Hippocampal formation (tissue), 2 donors: ENCODE results near the gene SLFN14.
"Not testable (repeated sequence)": the region's sequence is repeated elsewhere in the genome, so short reads cannot be mapped to it uniquely, and the experiment has no call there.

Source experiments
- DNase-seq, 2 donors: peaks; one replicate each; lab custom pipeline; 2025; lab: John Stamatoyannopoulos, UW

Gene SLFN14

GRCh38 chr17:35559495-35560210 is 966 bp downstream of the SLFN14 start:
- DNase-seq: no peak

- no peak for DNase-seq
These were observed 3.3 kb downstream of the SLFN14 start for GRCh38 chr17:35557353-35557752.

- DNase-seq: no peak
These were observed 4.9 kb downstream of the SLFN14 start for GRCh38 chr17:35555691-35556090.

GRCh38 chr17:35554668-35555067 is 6.0 kb downstream of the SLFN14 start:
- DNase-seq: no peak

- DNase-seq: no peak
These were observed 7.3 kb downstream of the SLFN14 start for GRCh38 chr17:35553310-35553709.

GRCh38 chr17:35548978-35549377 is 11.6 kb downstream of the SLFN14 start:
- no peak for DNase-seq

GRCh38 chr17:35548208-35548810 is 12.3 kb downstream of the SLFN14 start:
- no peak for DNase-seq

GRCh38 chr17:35546487-35546886 is 14.1 kb downstream of the SLFN14 start:
- DNase-seq: no peak

- DNase-seq: no peak
These were observed 15.5 kb downstream of the SLFN14 start for GRCh38 chr17:35545150-35545549.

GRCh38 chr17:35543856-35544255 is 16.8 kb downstream of the SLFN14 start:
- no peak for DNase-seq

GRCh38 chr17:35542990-35543389 is 17.6 kb downstream of the SLFN14 start:
- DNase-seq: no peak

- no peak for DNase-seq
These were observed 19.2 kb downstream of the SLFN14 start for GRCh38 chr17:35541434-35541833.

GRCh38 chr17:35540589-35541404 is 19.8 kb downstream of the SLFN14 start:
- peak in 1 of 2 donors; percentile 12 for DNase-seq

- DNase-seq: no peak
These were observed 21.0 kb downstream of the SLFN14 start for GRCh38 chr17:35539659-35540026.

- DNase-seq: no peak
These were observed 22.9 kb downstream of the SLFN14 start, which contains the start of gene SLFN12L for GRCh38 chr17:35537601-35538141. TSS of gene SLFN12L (minus strand) at chr17:35537678. CDS start at chr17:35522364, 15,314 bp downstream.

GRCh38 chr17:35536664-35537171 is 23.9 kb downstream of the SLFN14 start:
- DNase-seq: no peak

- DNase-seq: not testable (repeated sequence)
These were observed 25.2 kb downstream of the SLFN14 start for GRCh38 chr17:35535406-35535805.

- no peak for DNase-seq
These were observed 26.0 kb downstream of the SLFN14 start for GRCh38 chr17:35534576-35535093.

- no peak for DNase-seq
These were observed 29.5 kb downstream of the SLFN14 start for GRCh38 chr17:35531160-35531559.

GRCh38 chr17:35529866-35530265 is 30.8 kb downstream of the SLFN14 start:
- no peak for DNase-seq

- not testable (repeated sequence) for DNase-seq
These were observed 31.3 kb downstream of the SLFN14 start for GRCh38 chr17:35529326-35529725.

GRCh38 chr17:35523296-35523695 is 37.3 kb downstream of the SLFN14 start:
- DNase-seq: no peak
